Thyroid gland (tissue), 4 donors: ENCODE data around the gene CMPK1.
"Not testable (repeated sequence)": the region's sequence is repeated elsewhere in the genome, so short reads cannot be mapped to it uniquely, and the experiment has no call there.

Experiments used
- POLR2A ChIP-seq, 2 donors: fragments of 450-650 bp; IDR thresholded peaks; one replicate each; pipeline ENCODE4 v1.6.1; 2017; ENCODE audit warnings: antibody characterized with exemption in 2 of 2, mild to moderate bottlenecking in 2 of 2, moderate library complexity in 1 of 2
- TF ChIP-seq, protein P1 (sequence below), 6 experiments: fragments of 200-600 bp in 3 of 6; fragments of 450-650 bp in 3 of 6; sonication (generic) in 3 of 6; IDR thresholded peaks; one replicate each; pipeline ENCODE4 v1.5.1; 2016 to 2019; ENCODE audit warnings: antibody characterized with exemption in 6 of 6, mild to moderate bottlenecking in 2 of 6, inconsistent platforms in 1 of 6, moderate library complexity in 1 of 6

DNA sequence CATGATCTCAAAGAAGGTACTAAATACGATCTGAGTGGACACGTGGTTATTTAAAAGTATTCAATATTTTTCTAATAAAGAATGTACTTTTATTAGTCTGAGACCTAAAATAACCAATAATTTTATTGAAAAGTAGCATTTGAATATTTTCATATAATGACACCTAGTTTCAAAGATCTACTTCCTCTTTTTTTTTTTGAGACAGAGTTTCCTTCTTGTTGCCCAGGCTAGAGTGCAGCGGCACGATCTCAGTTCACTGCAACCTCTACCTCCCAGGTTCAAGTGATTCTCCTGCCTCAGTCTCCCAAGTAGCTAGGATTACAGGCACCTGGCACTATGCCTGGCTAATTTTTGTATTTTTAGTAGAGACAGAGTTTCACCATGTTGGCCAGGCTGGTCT lies 45.5 kb upstream of the CMPK1 start:
- TF ChIP-seq, protein P1, sequence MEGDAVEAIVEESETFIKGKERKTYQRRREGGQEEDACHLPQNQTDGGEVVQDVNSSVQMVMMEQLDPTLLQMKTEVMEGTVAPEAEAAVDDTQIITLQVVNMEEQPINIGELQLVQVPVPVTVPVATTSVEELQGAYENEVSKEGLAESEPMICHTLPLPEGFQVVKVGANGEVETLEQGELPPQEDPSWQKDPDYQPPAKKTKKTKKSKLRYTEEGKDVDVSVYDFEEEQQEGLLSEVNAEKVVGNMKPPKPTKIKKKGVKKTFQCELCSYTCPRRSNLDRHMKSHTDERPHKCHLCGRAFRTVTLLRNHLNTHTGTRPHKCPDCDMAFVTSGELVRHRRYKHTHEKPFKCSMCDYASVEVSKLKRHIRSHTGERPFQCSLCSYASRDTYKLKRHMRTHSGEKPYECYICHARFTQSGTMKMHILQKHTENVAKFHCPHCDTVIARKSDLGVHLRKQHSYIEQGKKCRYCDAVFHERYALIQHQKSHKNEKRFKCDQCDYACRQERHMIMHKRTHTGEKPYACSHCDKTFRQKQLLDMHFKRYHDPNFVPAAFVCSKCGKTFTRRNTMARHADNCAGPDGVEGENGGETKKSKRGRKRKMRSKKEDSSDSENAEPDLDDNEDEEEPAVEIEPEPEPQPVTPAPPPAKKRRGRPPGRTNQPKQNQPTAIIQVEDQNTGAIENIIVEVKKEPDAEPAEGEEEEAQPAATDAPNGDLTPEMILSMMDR (IDR thresholded peaks at IDR 0.05): not testable (repeated sequence)
- TF ChIP-seq POLR2A (IDR thresholded peaks at IDR 0.05): not testable (repeated sequence)
